Superior temporal gyrus (tissue), 1 donor: ENCODE data around the gene LTB.
A peak's percentile ranks its signal among the peaks of the same experiment; 100 is the strongest.

Experiments used
- DNase-seq: peaks from one replicate; pipeline ENCODE4 v3.0.0-alpha.2; 2016; ENCODE audit errors: extremely low spot score

The LTB gene

GRCh38 chr6:31551371-31551770, 30.9 kb downstream of the LTB start:
- DNase-seq, result peak; percentile 35

- DNase-seq, result no peak
Measured at GRCh38 chr6:31548544-31548873, 33.7 kb downstream of the LTB start.

GRCh38 chr6:31547727-31548543, 34.3 kb downstream of the LTB start:
- DNase-seq, result no peak

GRCh38 chr6:31546958-31547726, 35.1 kb downstream of the LTB start, which contains the start of gene NFKBIL1:
Gene NFKBIL1 (plus strand): TSS chr6:31547608. CDS start chr6:31547695, 87 bp downstream.
- peak; percentile 98 for DNase-seq

- peak; percentile 93 for DNase-seq
Measured at GRCh38 chr6:31546339-31546957, 35.8 kb downstream of the LTB start, which contains the start of gene ATP6V1G2. Gene ATP6V1G2 (minus strand): TSS chr6:31546608. CDS start chr6:31546559, 49 bp downstream.

- no peak for DNase-seq
Measured at GRCh38 chr6:31545291-31545690, 36.9 kb downstream of the LTB start.

GRCh38 chr6:31544676-31545075, 37.5 kb downstream of the LTB start:
- no peak for DNase-seq

GRCh38 chr6:31543639-31544038, 38.6 kb downstream of the LTB start:
- DNase-seq, result no peak

GRCh38 chr6:31541658-31542521, 40.3 kb downstream of the LTB start, which contains the start of gene DDX39B:
Gene DDX39B (minus strand): TSS chr6:31542003. CDS start chr6:31540532, 1,471 bp downstream.
- peak; percentile 99 for DNase-seq

GRCh38 chr6:31541059-31541657, 41.1 kb downstream of the LTB start:
- DNase-seq, result no peak

GRCh38 chr6:31540640-31541039, 41.6 kb downstream of the LTB start:
- DNase-seq, result no peak

- DNase-seq, result no peak
Measured at GRCh38 chr6:31538805-31539400, 43.3 kb downstream of the LTB start.

- no peak for DNase-seq
Measured at GRCh38 chr6:31535538-31536324, 46.5 kb downstream of the LTB start.

GRCh38 chr6:31534521-31535040, 47.6 kb downstream of the LTB start:
- no peak for DNase-seq

GRCh38 chr6:31534011-31534410, 48.2 kb downstream of the LTB start:
- no peak for DNase-seq

- DNase-seq, result no peak
Measured at GRCh38 chr6:31533455-31533841, 48.8 kb downstream of the LTB start.

GRCh38 chr6:31532644-31533454, 49.4 kb downstream of the LTB start:
- no peak for DNase-seq

- no peak for DNase-seq
Measured at GRCh38 chr6:31531771-31532643, 50.2 kb downstream of the LTB start.
